ENCODE results near the gene SEL1L3.

DNA sequence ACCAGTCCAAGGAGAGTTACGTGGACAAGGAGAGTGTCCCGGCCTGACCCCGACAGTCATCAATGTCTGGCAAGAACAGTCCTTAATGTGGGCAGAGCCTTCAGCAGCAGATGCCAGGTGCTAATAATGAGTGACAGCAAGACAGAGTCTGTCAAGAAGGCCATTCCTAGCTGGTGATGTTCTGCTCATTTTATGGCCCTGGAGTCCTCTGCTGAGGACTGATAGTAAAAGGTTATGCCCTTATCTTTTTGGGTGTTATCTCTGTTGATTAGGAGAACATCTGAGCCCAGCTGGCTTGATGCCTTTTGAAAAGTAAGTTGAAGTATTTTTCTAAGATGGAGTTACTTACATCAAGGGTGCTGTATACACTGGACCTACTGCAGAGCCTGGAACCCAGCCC lies 139.8 kb downstream of the SEL1L3 start:
- TF ChIP-seq REST (IDR thresholded peaks at IDR 0.05) (no peak), RXRA (IDR thresholded peaks at IDR 0.05) (no peak), FOXA1 (IDR thresholded peaks at IDR 0.05) (no peak), JUND (IDR thresholded peaks at IDR 0.05) (no peak), EGR1 (IDR thresholded peaks at IDR 0.05; ENCODE audit: low read depth in 2 of 2) (no peak), MAX (IDR thresholded peaks at IDR 0.05) (no peak), YY1 (IDR thresholded peaks at IDR 0.05) (no peak), RAD21 (IDR thresholded peaks at IDR 0.05) (no peak), HNF4G (IDR thresholded peaks at IDR 0.05) (no peak), GABPA (IDR thresholded peaks at IDR 0.05 in 1 of 2, conservative IDR thresholded peaks at IDR 0.05 in 1 of 2) (no peak), FOXA2 (IDR thresholded peaks at IDR 0.05) (no peak)
- TF ChIP-seq, protein P1, sequence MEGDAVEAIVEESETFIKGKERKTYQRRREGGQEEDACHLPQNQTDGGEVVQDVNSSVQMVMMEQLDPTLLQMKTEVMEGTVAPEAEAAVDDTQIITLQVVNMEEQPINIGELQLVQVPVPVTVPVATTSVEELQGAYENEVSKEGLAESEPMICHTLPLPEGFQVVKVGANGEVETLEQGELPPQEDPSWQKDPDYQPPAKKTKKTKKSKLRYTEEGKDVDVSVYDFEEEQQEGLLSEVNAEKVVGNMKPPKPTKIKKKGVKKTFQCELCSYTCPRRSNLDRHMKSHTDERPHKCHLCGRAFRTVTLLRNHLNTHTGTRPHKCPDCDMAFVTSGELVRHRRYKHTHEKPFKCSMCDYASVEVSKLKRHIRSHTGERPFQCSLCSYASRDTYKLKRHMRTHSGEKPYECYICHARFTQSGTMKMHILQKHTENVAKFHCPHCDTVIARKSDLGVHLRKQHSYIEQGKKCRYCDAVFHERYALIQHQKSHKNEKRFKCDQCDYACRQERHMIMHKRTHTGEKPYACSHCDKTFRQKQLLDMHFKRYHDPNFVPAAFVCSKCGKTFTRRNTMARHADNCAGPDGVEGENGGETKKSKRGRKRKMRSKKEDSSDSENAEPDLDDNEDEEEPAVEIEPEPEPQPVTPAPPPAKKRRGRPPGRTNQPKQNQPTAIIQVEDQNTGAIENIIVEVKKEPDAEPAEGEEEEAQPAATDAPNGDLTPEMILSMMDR (IDR thresholded peaks at IDR 0.05; ENCODE audit: low read depth, low read length, missing input control), result no peak
- TF ChIP-seq, protein P2, sequence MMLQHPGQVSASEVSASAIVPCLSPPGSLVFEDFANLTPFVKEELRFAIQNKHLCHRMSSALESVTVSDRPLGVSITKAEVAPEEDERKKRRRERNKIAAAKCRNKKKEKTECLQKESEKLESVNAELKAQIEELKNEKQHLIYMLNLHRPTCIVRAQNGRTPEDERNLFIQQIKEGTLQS (IDR thresholded peaks at IDR 0.05), result no peak
